ENCODE measurements around the gene GRID1.

DNA sequence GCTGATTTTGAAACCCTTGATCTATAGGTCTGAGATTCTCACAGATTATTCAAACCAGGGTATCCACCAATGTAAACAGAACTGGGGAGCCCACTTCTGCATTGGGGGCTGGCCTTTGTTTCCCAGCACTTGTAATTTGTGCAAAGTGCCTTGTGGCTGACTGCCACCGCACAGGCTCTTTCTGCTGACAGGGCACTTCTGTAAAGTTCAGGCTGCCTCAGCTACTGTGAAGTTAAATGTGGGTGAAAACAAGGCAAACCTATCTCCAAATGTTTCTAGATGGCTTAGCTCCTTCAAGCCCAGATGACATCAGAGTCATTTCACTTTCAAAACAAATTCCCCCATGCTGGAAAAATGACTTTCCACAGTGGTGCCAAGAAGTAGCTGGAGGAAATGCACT, 54.7 kb downstream of the GRID1 start:
- TF ChIP-seq POLR2A (IDR thresholded peaks at IDR 0.05) = no peak
- no peak for TF ChIP-seq CTCF (IDR thresholded peaks at IDR 0.05)

Data from lower leg skin (tissue), 3 donors.